Fibroblast of the conjunctiva (primary cell): ENCODE results near the gene RABGAP1L.
"Not testable (repeated sequence)": the region's sequence is repeated elsewhere in the genome, so short reads cannot be mapped to it uniquely, and the experiment has no call there.

Experiments
- DNase-seq: peaks from one replicate; pipeline ENCODE4 v3.0.0-alpha.2; 2010; ENCODE audit warnings: low read depth

RABGAP1L gene

GRCh38 chr1:174159252-174160108 lies at the start of gene RABGAP1L:
TSS of gene RABGAP1L (plus strand) at chr1:174159520.
- DNase-seq = peak; percentile 89

- no peak for DNase-seq
These were observed 49.3 kb upstream of the RABGAP1L start for GRCh38 chr1:174110053-174110452.

GRCh38 chr1:174112489-174113162 lies 46.7 kb upstream of the RABGAP1L start:
- DNase-seq = no peak

GRCh38 chr1:174114106-174114505 lies 45.2 kb upstream of the RABGAP1L start:
- DNase-seq = no peak

GRCh38 chr1:174114788-174115448 lies 44.4 kb upstream of the RABGAP1L start:
- peak; percentile 9 for DNase-seq

- no peak for DNase-seq
These were observed 43.3 kb upstream of the RABGAP1L start for GRCh38 chr1:174116042-174116441.

- no peak for DNase-seq
These were observed 40.6 kb upstream of the RABGAP1L start for GRCh38 chr1:174118751-174119150.

- DNase-seq = not testable (repeated sequence)
These were observed 37.0 kb upstream of the RABGAP1L start for GRCh38 chr1:174122318-174122717.

- no peak for DNase-seq
These were observed 35.5 kb upstream of the RABGAP1L start for GRCh38 chr1:174123843-174124242.

GRCh38 chr1:174127176-174127575 lies 32.1 kb upstream of the RABGAP1L start:
- not testable (repeated sequence) for DNase-seq

- no peak for DNase-seq
These were observed 28.2 kb upstream of the RABGAP1L start for GRCh38 chr1:174131032-174131638.

- DNase-seq = no peak
These were observed 25.2 kb upstream of the RABGAP1L start for GRCh38 chr1:174134003-174134659.

- DNase-seq = no peak
These were observed 24.1 kb upstream of the RABGAP1L start for GRCh38 chr1:174135211-174135610.

GRCh38 chr1:174136714-174137113 lies 22.6 kb upstream of the RABGAP1L start:
- no peak for DNase-seq

- DNase-seq = no peak
These were observed 16.5 kb upstream of the RABGAP1L start for GRCh38 chr1:174142836-174143235.

- not testable (repeated sequence) for DNase-seq
These were observed 15.5 kb upstream of the RABGAP1L start for GRCh38 chr1:174143727-174144396.

- DNase-seq = not testable (repeated sequence)
These were observed 14.9 kb upstream of the RABGAP1L start for GRCh38 chr1:174144397-174144783.

GRCh38 chr1:174149216-174149615 lies 10.1 kb upstream of the RABGAP1L start:
- DNase-seq = no peak

- no peak for DNase-seq
These were observed 8.8 kb upstream of the RABGAP1L start for GRCh38 chr1:174150499-174150898.

GRCh38 chr1:174152427-174152826 lies 6.9 kb upstream of the RABGAP1L start:
- no peak for DNase-seq
